HG03280 (cell line): ENCODE data around the gene WASHC4.
"Not testable (repeated sequence)": the region's sequence is repeated elsewhere in the genome, so short reads cannot be mapped to it uniquely, and the experiment has no call there.

ENCODE experiments used
- ATAC-seq: cut with Tn5 transposase; IDR thresholded peaks from one replicate; pipeline ENCODE4 v1.9.1; 2021; ENCODE audit warnings: mild to moderate bottlenecking, moderate library complexity; ENCODE audit not compliant: unreplicated experiment

Gene WASHC4

DNA sequence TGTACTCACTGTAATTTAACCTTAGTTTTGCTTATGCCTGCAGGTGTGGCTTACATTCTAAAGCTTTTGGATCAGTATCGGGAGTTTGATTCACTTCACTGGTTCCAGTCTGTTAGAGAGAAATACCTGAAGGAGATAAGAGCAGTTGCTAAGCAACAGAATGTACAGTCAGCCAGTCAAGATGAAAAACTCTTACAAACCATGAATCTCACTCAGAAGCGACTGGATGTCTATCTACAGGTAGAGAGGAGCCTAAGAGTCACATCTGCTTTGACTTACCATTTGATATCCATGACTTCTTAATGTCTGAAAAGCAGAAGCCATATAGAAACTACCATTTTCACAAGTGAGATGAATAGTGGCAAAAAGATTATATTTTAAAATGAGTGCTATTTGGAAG is 56.5 kb downstream of the WASHC4 start:
- no peak for ATAC-seq

DNA sequence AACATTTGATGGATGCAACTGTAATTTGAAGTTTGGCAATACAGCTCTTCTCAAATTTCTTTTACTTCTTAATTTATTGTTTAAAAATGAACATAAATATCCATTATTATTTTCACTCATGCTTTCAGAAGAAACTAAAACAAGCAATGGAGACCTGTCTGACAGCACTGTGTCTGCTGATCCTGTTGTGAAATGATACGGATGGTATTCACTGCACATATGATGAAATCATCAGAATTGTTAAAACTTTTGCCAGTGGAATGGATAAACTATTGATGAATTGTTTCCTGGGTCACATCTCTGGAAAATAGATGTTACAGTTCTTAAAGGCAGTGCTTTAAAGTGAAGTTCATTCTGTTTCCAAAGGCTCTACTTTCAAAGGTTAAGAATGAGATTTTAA is 59.2 kb downstream of the WASHC4 start:
- no peak for ATAC-seq

DNA sequence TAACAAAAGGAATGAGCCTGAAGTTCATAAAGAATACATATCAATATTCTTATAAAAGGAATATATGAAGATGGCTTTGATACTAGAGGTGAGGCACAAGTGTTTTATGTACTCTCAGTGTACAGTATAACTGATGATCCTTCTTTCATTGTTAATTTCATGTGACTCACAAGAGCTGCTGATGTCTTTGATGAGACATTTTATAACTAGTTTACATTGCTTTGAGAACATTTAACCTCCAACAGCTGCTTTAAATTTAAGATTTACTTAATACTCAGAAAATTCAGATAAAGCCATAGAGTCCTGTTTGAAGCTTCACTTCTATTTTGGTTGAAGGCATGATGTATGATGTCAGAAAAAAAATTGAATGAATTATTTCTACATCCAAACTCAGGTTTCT is 59.8 kb downstream of the WASHC4 start:
- no peak for ATAC-seq

DNA sequence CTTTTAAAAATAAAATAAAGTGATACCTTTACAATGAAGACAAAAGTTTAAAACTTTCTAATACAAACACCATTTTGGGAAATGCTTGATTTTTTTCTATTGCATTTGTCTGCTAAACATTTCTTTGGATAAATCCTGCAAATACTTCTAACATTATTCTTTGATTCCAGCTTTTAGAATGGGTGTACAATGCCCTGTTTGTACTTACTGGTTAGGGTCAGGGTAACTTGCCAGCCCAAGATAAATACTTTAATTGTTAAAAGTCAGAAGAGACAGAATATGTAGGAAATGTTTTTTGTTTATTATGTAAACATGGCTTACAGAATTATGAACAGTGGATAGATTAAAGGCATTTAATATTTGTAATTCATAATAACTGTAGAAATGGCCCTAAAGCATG is 60.5 kb downstream of the WASHC4 start:
- ATAC-seq: no peak

DNA sequence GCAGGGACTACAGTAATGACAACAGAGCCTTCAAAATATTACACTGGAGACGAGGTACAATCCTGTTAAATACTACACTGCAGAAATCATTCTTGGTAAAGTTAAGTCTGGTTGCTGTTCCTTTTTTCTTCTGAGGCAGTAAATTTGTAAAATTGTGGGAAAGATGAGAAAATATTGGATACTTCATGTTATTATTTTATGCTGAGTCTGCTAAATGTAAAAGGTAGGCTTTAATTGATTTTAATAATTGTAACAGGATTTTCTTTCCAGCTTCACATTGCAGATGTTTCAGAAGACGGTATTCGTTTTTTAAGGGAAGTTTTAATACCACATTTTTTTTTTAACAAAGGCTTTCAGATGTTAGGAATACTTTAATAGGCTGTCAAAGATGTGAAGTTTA is 62.6 kb downstream of the WASHC4 start:
- ATAC-seq: no peak

DNA sequence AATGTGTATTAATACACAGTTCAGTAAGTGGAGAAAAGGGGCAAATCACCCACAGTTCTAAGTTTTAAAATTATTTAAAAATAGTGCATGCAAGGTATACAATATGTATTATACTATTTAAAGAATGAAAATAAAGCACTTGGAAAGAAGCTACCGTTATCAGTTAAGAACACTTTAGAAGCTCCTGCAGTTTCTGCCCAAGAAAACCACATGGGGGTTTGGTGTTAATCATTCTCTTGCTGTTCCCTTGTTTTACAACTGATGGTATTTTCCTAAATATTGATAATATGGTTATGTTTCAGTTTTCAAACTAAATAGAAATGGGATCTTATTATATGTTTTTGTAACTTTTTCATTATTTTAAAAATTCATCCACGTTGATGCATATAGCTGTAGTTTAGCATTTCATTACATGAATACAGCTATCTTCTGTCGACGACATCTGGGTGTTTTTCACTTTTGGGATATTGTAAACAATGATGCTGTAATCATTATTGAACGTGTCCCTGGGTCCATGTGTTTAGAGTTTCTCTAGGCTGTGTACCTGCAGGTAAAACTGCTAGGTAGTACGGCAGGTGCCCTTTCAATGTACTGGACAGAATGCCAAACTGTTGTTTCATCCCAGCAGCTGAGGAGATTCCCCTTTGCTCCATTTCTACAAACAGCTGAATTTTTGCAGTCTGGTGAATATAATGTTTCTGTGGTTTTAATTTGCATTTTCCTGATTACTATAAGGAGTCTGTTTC is 64.3 kb downstream of the WASHC4 start:
- ATAC-seq: no peak

DNA sequence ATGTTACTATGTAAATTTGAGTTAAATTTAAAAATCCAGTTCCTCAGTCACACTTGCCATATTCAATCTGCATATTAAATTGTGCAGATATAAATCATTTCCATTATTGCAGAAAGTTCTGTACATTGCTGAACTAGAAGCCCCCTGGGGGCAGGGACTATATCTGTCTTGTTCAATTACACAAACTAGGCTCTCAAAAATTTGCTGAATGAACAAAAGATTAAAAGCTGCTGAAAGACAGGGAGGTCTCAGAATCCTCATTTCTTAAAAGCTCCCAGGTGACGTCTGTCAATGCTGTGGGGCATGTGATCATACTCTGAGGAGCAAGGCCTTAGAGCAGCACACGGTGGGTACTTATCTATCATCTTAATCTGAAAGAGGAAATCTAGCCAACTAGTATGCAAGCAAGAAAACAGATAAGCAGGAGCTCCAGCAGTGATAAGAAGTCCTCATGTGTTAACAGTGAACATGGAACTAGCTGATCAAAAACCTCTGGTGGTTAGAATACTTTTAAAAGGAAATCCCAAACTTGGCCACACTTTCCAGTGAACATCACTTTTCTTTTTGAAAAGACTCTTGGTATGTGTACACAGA is 68.0 kb downstream of the WASHC4 start:
- no peak for ATAC-seq

DNA sequence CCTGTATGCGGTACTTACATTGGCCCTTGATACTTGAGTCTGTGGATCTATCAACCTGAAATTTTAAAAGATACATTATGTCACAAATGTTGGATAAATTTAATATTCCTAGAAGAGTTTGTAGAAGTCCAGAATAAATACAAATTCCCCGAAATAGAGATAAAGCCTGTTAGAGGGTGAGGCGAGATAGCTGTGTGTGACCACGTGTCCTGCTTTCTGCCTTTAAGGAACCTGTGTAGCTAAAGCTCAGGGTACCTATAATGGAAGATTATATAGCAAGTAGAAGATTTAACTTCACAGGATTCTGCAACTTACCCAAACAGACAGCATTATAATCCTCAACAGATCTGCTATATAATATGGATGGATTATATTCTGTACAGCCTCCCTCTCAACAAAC is 69.7 kb downstream of the WASHC4 start:
- ATAC-seq: no peak

DNA sequence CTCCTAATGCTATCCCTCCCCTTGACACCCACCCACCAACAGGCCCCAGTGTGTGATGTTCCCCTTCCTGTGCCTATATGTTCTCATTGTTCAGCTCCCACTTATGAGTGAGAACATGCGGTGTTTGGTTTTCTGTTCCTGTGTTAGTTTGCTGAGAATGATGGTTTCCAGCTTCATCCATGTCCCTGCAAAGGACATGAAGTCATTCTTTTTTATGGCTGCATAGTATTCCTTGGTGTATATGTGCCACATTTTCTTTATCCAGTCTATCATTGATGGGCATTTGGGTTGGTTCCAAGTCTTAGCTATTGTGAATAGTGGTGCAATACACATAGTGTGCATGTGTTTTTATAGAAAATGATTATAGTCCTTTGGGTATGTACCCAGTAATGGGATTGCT is 71.6 kb downstream of the WASHC4 start:
- not testable (repeated sequence) for ATAC-seq

DNA sequence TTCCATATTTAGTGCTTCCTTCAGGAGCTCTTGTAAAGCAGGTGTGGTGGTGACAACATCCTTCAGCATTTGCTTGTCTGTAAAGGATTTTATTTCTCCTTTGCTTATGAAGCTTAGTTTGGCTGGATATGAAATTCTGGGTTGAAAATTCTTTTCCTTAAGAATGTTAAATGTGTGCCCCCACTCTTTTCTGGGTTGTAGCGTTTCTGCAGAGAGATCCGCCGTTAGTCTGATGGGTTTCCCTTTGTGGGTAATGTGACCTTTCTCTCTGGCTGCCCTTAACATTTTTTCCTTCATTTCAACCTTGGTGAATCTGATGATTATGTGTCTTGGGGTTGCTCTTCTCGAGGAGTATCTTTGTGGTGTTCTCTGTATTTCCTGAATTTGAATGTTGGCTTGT is 75.9 kb downstream of the WASHC4 start:
- not testable (repeated sequence) for ATAC-seq

DNA sequence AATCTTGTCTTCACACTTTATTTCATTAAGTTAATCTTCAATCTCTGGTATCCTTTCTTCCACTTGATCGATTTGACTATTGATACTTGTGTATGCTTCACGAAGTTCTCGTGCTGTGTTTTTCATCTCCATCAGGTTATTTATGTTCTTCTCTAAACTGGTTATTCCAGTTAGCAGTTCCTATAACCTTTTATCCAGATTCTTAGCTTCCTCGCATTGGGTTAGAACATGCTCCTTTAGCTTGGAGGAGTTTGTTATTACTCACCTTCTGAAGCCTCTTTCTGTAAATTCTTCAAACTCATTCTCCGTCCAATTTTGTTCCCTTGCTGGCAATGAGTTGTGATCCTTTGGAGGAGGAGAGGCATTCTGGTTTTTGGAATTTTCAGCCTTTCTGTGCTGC is 76.4 kb downstream of the WASHC4 start:
- ATAC-seq: not testable (repeated sequence)

DNA sequence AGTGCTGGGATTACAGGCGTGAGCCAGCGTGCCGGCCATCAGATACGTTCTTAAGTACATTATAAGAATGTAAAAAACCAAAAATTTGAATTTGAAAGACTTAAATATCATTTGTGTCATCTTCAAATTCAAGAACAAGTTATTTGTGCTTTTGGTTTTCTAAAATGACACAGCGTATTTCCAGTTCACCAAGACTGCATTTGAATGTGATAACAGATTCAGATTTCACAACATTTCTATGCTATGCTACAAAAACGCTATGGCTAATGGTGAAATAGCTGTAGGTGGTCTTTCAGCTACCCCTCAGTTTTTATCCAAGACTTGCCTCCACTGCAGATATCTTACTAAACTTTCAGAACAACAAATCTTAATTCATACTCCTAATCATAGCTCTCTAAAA is 81.8 kb downstream of the WASHC4 start:
- ATAC-seq: no peak

DNA sequence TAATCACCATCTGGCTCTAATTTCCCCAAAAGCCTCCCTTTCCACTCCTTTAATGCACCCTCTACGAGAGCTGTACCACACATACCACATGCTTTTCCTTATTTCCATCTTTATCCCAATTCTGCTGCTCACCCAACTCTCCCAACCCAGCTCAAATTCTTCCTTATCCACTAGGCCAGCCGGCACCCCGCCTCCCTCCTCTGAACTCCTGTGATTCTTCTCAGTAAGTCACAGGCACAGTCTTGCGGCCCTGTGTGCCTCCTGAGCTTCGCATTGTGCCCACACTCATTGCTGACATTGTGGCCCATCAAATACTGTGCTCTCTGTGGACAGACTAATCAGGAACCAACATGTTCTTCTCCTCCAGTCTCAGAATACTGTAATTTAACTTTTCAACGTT is 83.0 kb downstream of the WASHC4 start:
- ATAC-seq: no peak

DNA sequence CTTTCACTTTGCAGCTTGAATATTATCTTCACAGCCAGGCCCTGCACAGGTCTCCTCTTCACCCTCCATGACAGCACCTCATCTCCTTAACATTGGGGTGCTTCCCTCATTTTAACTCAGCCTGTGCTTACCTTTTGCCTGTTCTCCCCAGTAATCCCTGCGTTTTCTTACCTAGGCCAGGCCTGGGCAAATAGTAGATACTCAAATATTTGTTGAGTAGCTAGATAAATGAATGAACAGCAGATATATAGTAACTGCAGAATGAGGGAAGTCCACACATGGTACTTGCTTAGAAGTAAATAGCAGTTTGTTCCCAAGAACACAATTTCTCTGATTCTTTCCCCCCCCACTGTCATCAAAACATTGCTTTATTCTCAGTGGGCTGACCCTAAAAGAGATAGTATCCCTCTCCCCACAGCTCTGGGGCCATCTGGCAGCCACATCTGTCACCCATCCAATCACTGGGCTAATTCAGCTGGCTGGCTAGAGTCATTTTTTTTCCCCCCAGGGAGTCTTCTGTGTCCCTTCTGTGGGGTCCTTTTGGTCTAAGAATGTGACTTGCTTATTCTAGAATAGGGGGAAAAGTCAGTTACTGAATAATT is 85.2 kb downstream of the WASHC4 start:
- no peak for ATAC-seq

DNA sequence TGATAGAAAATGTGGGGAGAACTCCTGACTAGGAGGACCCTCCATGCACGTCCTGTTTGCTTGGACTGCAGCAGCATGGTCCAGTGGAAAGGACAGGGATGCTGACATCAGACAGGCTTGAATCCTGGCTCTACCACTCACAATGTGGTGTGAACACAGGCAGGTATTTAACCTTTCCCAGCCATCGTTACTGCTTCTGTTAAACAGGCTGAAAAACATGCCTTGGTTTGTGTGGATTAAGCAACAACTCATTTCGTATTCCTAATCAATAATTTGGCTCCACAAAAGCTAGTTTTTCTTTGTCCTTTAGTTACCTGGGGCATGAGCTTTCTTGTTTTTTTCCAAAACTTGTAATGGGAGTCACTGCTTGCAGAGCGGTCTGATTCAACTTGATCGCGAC is 87.4 kb downstream of the WASHC4 start:
- ATAC-seq: no peak

DNA sequence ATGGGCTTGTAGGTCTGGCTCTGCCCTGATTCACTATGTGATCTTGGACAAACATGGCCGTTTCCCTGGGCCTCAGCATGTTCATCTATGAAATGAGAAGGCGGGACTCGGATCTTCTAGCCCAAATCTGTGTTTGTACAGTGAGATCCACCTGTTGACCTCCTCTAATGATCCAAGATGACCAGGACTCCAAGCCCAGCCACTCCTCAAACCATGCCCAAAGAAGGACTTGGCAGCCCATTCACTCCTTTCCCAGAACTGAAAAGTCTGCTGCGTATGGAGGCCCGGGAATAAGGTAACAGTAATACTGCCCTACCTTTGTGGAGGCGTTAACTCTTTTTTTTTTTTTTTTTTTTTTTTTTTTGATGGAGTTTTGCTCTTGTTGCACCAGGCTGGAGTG is 88.6 kb downstream of the WASHC4 start:
- ATAC-seq: no peak

DNA sequence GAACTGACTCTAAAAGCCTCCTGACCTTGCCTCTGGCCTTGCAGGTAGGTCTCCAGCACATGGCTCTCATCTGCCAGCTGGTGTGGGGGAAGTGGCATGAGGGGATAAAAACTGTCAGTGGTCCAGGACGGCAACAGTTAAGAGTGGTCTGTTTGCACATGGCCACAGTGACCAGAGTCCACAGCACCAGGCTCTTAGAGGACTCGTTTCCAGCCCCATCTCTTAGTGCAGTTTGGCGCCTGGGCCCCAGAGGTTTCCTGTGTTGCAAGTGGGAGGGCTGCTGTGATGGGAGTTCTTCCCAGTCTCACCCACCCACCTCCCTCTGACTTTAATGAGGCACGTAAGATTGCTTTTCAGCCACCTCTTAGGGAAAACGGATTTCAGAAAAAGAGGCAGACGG is 91.4 kb downstream of the WASHC4 start:
- no peak for ATAC-seq

DNA sequence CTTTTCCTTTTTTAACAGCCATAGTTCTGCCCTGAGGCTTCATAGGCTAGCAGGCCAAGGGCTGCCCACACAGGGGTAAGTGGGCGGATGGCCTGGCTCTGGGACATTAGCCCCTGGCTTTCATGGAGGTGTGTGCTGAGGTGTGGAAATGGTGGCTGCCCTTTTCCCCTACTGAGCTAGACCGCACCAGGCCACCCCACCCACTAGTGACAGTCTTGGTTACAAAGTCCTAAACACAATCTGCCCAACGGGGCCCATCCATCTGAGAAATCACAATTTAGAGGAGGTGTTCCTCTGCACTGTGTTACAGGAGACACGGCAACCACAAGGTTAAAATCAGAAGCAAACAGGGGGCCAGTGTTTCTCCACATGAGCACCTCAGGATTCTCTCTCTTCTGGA is 92.9 kb downstream of the WASHC4 start:
- ATAC-seq: no peak

DNA sequence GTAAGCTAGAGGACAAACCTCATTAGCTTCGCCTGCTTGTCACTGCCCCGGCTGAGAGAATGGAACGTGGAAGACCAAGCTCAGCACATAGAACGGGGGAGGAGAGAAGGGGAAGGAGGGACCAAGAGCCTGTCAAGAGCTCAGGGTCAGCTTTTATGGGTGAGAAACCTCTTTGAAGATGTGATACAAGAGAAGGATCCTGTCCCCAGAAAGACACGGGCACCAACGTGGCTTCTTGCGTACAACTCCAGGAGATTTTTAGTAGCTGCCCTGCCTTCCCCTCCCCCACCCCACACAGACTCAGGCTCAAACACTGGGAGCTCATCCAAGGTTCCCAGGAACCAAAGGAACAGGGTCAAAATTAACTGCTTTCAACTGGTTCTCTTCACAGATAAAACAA is 93.8 kb downstream of the WASHC4 start:
- no peak for ATAC-seq

DNA sequence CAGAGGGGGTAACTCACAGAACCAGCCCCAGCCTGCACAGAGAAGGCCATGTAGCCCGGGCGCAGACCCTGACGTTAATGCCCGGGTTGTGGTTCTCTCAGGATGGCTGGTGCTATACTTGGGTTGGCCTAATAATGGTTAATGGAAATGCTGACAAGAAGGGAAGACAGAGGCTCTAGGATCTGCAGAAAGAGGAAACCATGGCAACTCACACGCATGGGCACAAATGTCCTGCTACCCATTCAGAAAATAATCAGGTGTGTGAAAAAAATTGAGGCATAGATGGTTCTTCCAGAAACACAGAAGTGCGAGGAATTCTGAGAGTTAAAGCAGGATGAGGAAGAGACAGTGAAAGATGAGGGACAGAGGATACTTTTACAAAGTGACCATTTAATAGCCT is 94.7 kb downstream of the WASHC4 start:
- ATAC-seq: no peak

DNA sequence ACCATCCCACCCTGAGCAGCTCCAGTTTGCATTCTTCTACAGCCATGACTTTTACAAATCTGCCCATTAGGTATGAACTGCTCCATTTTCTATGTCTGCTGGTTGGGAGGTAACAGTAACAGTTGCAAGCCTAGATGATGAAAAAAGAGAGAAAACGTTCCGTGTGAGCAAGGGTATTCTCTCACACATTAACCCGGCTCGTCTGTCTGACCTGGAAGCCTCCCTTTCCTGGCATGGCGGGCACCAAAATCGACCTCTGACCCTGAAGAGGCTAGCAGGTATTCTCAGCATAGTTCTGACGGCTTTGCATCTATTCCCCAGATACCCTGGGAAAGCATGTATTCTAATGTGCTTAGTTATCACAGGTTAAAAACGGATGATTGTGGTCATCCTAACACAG is 96.6 kb downstream of the WASHC4 start:
- no peak for ATAC-seq

DNA sequence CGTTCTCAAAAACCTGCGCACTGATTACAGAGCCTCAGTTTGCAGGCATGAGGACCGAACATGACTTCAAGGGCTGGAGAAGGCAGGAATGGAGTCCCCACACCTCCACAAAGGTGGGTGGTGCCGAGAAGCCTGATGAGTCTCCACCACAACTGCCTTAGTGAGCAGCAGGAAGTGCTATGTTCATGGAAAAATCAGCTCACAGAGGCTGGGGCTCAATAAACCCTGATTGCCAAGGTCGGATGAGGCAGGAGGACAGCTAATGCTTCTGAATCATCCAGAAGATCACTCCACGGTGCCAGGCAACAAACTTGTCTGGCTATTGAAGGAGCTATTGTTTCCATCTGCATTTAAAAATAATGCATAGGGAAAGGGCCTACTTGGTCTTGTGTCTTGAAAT is 97.4 kb downstream of the WASHC4 start:
- ATAC-seq: no peak
